Activated naive CD8-positive, alpha-beta T cell (primary cell): ENCODE data around the gene GPRASP2.
"Not testable (repeated sequence)": the region's sequence is repeated elsewhere in the genome, so short reads cannot be mapped to it uniquely, and the experiment has no call there.

Experiments
- H3K27ac Mint-ChIP-seq: one replicate; pipeline ENCODE4 v1.8.0; 2021; ENCODE audit warnings: mixed read lengths
- H3K27me3 Mint-ChIP-seq: one replicate; pipeline ENCODE4 v1.8.0; 2021; ENCODE audit warnings: mixed read lengths
- H3K36me3 Mint-ChIP-seq: one replicate; pipeline ENCODE4 v1.8.0; 2021; ENCODE audit warnings: mixed read lengths
- H3K4me1 Mint-ChIP-seq: one replicate; pipeline ENCODE4 v1.8.0; 2021; ENCODE audit warnings: low read depth, mixed read lengths
- H3K4me3 Mint-ChIP-seq: one replicate; pipeline ENCODE4 v1.8.0; 2021; ENCODE audit warnings: mild to moderate bottlenecking, mixed read lengths
- H3K9me3 Mint-ChIP-seq: one replicate; pipeline ENCODE4 v1.8.0; 2021; ENCODE audit warnings: low read depth, mixed read lengths

Gene GPRASP2

GRCh38 chrX:102712216-102712966 lies at the start of gene GPRASP2:
Gene GPRASP2 (plus strand): TSS chrX:102712448. CDS start chrX:102714870, 2,422 bp downstream.
- no peak within 1 kb of the TSS for H3K27ac Mint-ChIP-seq

GRCh38 chrX:102663820-102664219 lies 48.4 kb upstream of the GPRASP2 start:
- H3K27ac Mint-ChIP-seq, H3K9me3 Mint-ChIP-seq, H3K27me3 Mint-ChIP-seq, H3K4me3 Mint-ChIP-seq: not testable (repeated sequence)
- Mint-ChIP-seq H3K4me1 (peaks cover 25% of the 10 kb centered on the region), H3K36me3 (peaks cover 17% of the 10 kb centered on the region)

More at GRCh38 chrX:102712216-102712966, at the start of gene GPRASP2:
- Mint-ChIP-seq H3K9me3 (no peaks in the 10 kb centered on the region), H3K27me3 (no peaks in the 10 kb centered on the region), H3K4me1 (peaks cover 17% of the 10 kb centered on the region), H3K36me3 (no peaks in the 10 kb centered on the region), H3K4me3 (peak within 1 kb of the TSS; percentile 86)

- not testable (repeated sequence) for H3K9me3 Mint-ChIP-seq, H3K27me3 Mint-ChIP-seq, H3K27ac Mint-ChIP-seq
- Mint-ChIP-seq H3K4me3 (peak overlapping the region; percentile 17), H3K36me3 (peaks cover 19% of the 10 kb centered on the region), H3K4me1 (peaks cover 13% of the 10 kb centered on the region)
These were observed 45.2 kb upstream of the GPRASP2 start for GRCh38 chrX:102667034-102667433.

GRCh38 chrX:102669526-102669925 lies 42.7 kb upstream of the GPRASP2 start:
- no peaks in the 10 kb centered on the region for H3K27me3 Mint-ChIP-seq
- H3K27ac Mint-ChIP-seq, result no peak overlapping the region
- H3K9me3 Mint-ChIP-seq, result no peaks in the 10 kb centered on the region
- H3K4me3 Mint-ChIP-seq, result no peak overlapping the region
- peaks cover 18% of the 10 kb centered on the region for H3K36me3 Mint-ChIP-seq
- H3K4me1 Mint-ChIP-seq, result peaks cover 13% of the 10 kb centered on the region

GRCh38 chrX:102672856-102673255 lies 39.4 kb upstream of the GPRASP2 start:
- Mint-ChIP-seq H3K9me3 (no peaks in the 10 kb centered on the region), H3K4me3 (no peak overlapping the region), H3K27ac (no peak overlapping the region), H3K27me3 (no peaks in the 10 kb centered on the region), H3K4me1 (peaks cover 17% of the 10 kb centered on the region), H3K36me3 (peaks cover 7% of the 10 kb centered on the region)

- H3K27ac Mint-ChIP-seq, H3K27me3 Mint-ChIP-seq, H3K4me3 Mint-ChIP-seq, H3K9me3 Mint-ChIP-seq: not testable (repeated sequence)
- H3K4me1 Mint-ChIP-seq, result peaks cover 16% of the 10 kb centered on the region
- H3K36me3 Mint-ChIP-seq, result peaks cover 16% of the 10 kb centered on the region
These were observed 34.8 kb upstream of the GPRASP2 start for GRCh38 chrX:102677479-102677878.

- no peak overlapping the region for H3K27ac Mint-ChIP-seq
- peaks cover 14% of the 10 kb centered on the region for H3K36me3 Mint-ChIP-seq
- no peaks in the 10 kb centered on the region for H3K27me3 Mint-ChIP-seq
These were observed 27.3 kb upstream of the GPRASP2 start for GRCh38 chrX:102684772-102685520.

GRCh38 chrX:102694749-102695148 lies 17.5 kb upstream of the GPRASP2 start:
- Mint-ChIP-seq H3K36me3 (peaks cover 11% of the 10 kb centered on the region), H3K9me3 (peaks cover 4% of the 10 kb centered on the region), H3K27ac (no peak overlapping the region), H3K4me3 (no peak overlapping the region), H3K4me1 (no peaks in the 10 kb centered on the region), H3K27me3 (no peaks in the 10 kb centered on the region)

More at GRCh38 chrX:102684772-102685520, 27.3 kb upstream of the GPRASP2 start:
- H3K4me1 Mint-ChIP-seq, result peaks cover 8% of the 10 kb centered on the region
- no peak overlapping the region for H3K4me3 Mint-ChIP-seq
- H3K9me3 Mint-ChIP-seq, result no peaks in the 10 kb centered on the region

GRCh38 chrX:102696306-102696705 lies 15.9 kb upstream of the GPRASP2 start:
- Mint-ChIP-seq H3K27me3 (no peaks in the 10 kb centered on the region), H3K27ac (no peak overlapping the region), H3K36me3 (peaks cover 9% of the 10 kb centered on the region), H3K4me1 (no peaks in the 10 kb centered on the region), H3K9me3 (peaks cover 4% of the 10 kb centered on the region), H3K4me3 (no peak overlapping the region)

GRCh38 chrX:102697494-102697893 lies 14.8 kb upstream of the GPRASP2 start:
- peaks cover 7% of the 10 kb centered on the region for H3K9me3 Mint-ChIP-seq
- H3K27me3 Mint-ChIP-seq, result no peaks in the 10 kb centered on the region
- no peak overlapping the region for H3K27ac Mint-ChIP-seq
- H3K36me3 Mint-ChIP-seq, result peaks cover 9% of the 10 kb centered on the region
- no peaks in the 10 kb centered on the region for H3K4me1 Mint-ChIP-seq
- H3K4me3 Mint-ChIP-seq, result no peak overlapping the region

GRCh38 chrX:102708900-102709299 lies 3.3 kb upstream of the GPRASP2 start:
- H3K27ac Mint-ChIP-seq, result no peak overlapping the region
- H3K9me3 Mint-ChIP-seq, result no peaks in the 10 kb centered on the region
- no peaks in the 10 kb centered on the region for H3K36me3 Mint-ChIP-seq
- H3K27me3 Mint-ChIP-seq, result no peaks in the 10 kb centered on the region
- no peak overlapping the region for H3K4me3 Mint-ChIP-seq
- H3K4me1 Mint-ChIP-seq, result peaks cover 17% of the 10 kb centered on the region

GRCh38 chrX:102711872-102712215 lies 404 bp upstream of the GPRASP2 start:
- Mint-ChIP-seq H3K27ac (no peak overlapping the region), H3K4me1 (peaks cover 17% of the 10 kb centered on the region), H3K36me3 (no peaks in the 10 kb centered on the region), H3K9me3 (no peaks in the 10 kb centered on the region), H3K4me3 (no peak overlapping the region), H3K27me3 (no peaks in the 10 kb centered on the region)

- Mint-ChIP-seq H3K27ac (no peak overlapping the region), H3K4me1 (peaks cover 17% of the 10 kb centered on the region), H3K27me3 (no peaks in the 10 kb centered on the region), H3K36me3 (no peaks in the 10 kb centered on the region), H3K9me3 (no peaks in the 10 kb centered on the region), H3K4me3 (peak overlapping the region; percentile 86)
These were observed 855 bp downstream of the GPRASP2 start for GRCh38 chrX:102712981-102713625.

GRCh38 chrX:102714994-102715393 lies 2.7 kb downstream of the GPRASP2 start:
- Mint-ChIP-seq H3K36me3 (no peaks in the 10 kb centered on the region), H3K27ac (no peak overlapping the region), H3K9me3 (no peaks in the 10 kb centered on the region), H3K27me3 (no peaks in the 10 kb centered on the region), H3K4me3 (no peak overlapping the region), H3K4me1 (peaks cover 6% of the 10 kb centered on the region)

GRCh38 chrX:102715967-102716366 lies 3.7 kb downstream of the GPRASP2 start:
- Mint-ChIP-seq H3K27ac (no peak overlapping the region), H3K27me3 (no peaks in the 10 kb centered on the region)

More at GRCh38 chrX:102715967-102716366, 3.7 kb downstream of the GPRASP2 start:
- H3K9me3 Mint-ChIP-seq, result no peaks in the 10 kb centered on the region
- no peak overlapping the region for H3K4me3 Mint-ChIP-seq
- no peaks in the 10 kb centered on the region for H3K36me3 Mint-ChIP-seq
- peaks cover 13% of the 10 kb centered on the region for H3K4me1 Mint-ChIP-seq
